Trophoblast cell (in vitro differentiated cells and primary cell): ENCODE results near the gene NUP210.

ENCODE experiments used
- DNase-seq, 2 donors: peaks; one replicate each; pipeline ENCODE4 v3.0.0-alpha.2; 2016
- H2AFZ ChIP-seq: 2 replicates; pipeline ENCODE4 v1.6.1; 2013; ENCODE audit warnings: low read length, moderate library complexity, mild to moderate bottlenecking; ENCODE audit not compliant: insufficient read depth, poor library complexity
- H2AK5ac ChIP-seq: 2 replicates; pipeline ENCODE4 v1.6.1; 2013; ENCODE audit warnings: mild to moderate bottlenecking, low read length
- H2BK120ac ChIP-seq: 2 replicates; pipeline ENCODE4 v1.6.1; 2013; ENCODE audit warnings: low read length, mild to moderate bottlenecking, moderate library complexity; ENCODE audit not compliant: insufficient read depth, poor library complexity
- H2BK12ac ChIP-seq: 2 replicates; pipeline ENCODE4 v1.6.1; 2013; ENCODE audit warnings: mild to moderate bottlenecking, low read length, moderate library complexity
- H2BK5ac ChIP-seq: 2 replicates; pipeline ENCODE4 v1.6.1; 2013; ENCODE audit warnings: low read length, low read depth, moderate library complexity, mild to moderate bottlenecking; ENCODE audit not compliant: poor library complexity
- H3K14ac ChIP-seq: 2 replicates; pipeline ENCODE4 v1.6.1; 2013; ENCODE audit warnings: mild to moderate bottlenecking, low read length
- H3K18ac ChIP-seq: 2 replicates; pipeline ENCODE4 v1.6.1; 2013; ENCODE audit warnings: mild to moderate bottlenecking, low read length
- H3K23ac ChIP-seq: 2 replicates; pipeline ENCODE4 v1.6.1; 2013; ENCODE audit warnings: low read length
- H3K27ac ChIP-seq: 2 replicates; pipeline ENCODE4 v1.5.1; 2013; ENCODE audit warnings: low read depth, mild to moderate bottlenecking, inconsistent platforms, low read length, moderate library complexity
- H3K27me3 ChIP-seq: 2 replicates; pipeline ENCODE4 v1.6.1; 2013; ENCODE audit warnings: inconsistent platforms, mild to moderate bottlenecking, low read length, moderate library complexity; ENCODE audit not compliant: insufficient read depth
- H3K36me3 ChIP-seq, 2 experiments: 1 replicate in 1 of 2; 2 replicates in 1 of 2; pipeline ENCODE4 v1.6.1; 2013; ENCODE audit warnings: low read length in 2 of 2, mild to moderate bottlenecking in 2 of 2, moderate library complexity in 1 of 2; ENCODE audit not compliant: insufficient read depth in 2 of 2, control insufficient read depth in 1 of 2
- H3K4ac ChIP-seq: 2 replicates; pipeline ENCODE4 v1.6.1; 2013; ENCODE audit warnings: low read depth, mild to moderate bottlenecking, low read length, moderate library complexity
- H3K4me1 ChIP-seq, 2 experiments: 1 replicate in 1 of 2; 2 replicates in 1 of 2; pipeline ENCODE4 v1.6.1; 2013; ENCODE audit warnings: low read length in 2 of 2, mild to moderate bottlenecking in 2 of 2, moderate library complexity in 1 of 2; ENCODE audit not compliant: insufficient read depth in 2 of 2, control insufficient read depth in 1 of 2
- H3K4me2 ChIP-seq: 2 replicates; pipeline ENCODE4 v1.6.1; 2013; ENCODE audit warnings: inconsistent platforms, mild to moderate bottlenecking, low read length, moderate library complexity
- H3K4me3 ChIP-seq: 2 replicates; pipeline ENCODE4 v1.5.1; 2013; ENCODE audit warnings: mild to moderate bottlenecking, low read depth, low read length, inconsistent platforms
- H3K79me1 ChIP-seq: one replicate; pipeline ENCODE4 v1.6.1; 2013; ENCODE audit warnings: low read length
- H3K79me2 ChIP-seq: 2 replicates; pipeline ENCODE4 v1.6.1; 2013; ENCODE audit warnings: low read length, mild to moderate bottlenecking; ENCODE audit not compliant: control insufficient read depth, insufficient read depth, poor library complexity
- H3K9ac ChIP-seq: 2 replicates; pipeline ENCODE4 v1.6.1; 2013; ENCODE audit warnings: mild to moderate bottlenecking, low read length
- H3K9me3 ChIP-seq: 2 replicates; pipeline ENCODE4 v1.6.1; 2013; ENCODE audit warnings: low read depth, mild to moderate bottlenecking, control low read depth, inconsistent platforms, low read length; ENCODE audit not compliant: insufficient read depth
- H4K12ac ChIP-seq: 2 replicates; pipeline ENCODE4 v1.6.1; 2013; ENCODE audit warnings: low read depth, mild to moderate bottlenecking, low read length, moderate library complexity
- H4K8ac ChIP-seq: 2 replicates; pipeline ENCODE4 v1.6.1; 2013; ENCODE audit warnings: low read depth, mild to moderate bottlenecking, low read length, moderate library complexity
- H4K91ac ChIP-seq: one replicate; pipeline ENCODE4 v1.6.1; 2013; ENCODE audit warnings: low read depth, mild to moderate bottlenecking, low read length, moderate library complexity
- WGBS: extraction: QIAGEN DNeasy Blood & Tissue Kit; methylation state at CpG from one replicate; pipeline ENCODE4 v1.1.7; 2013; ENCODE audit warnings: missing lambda C conversion rate; ENCODE audit not compliant: insufficient read length, insufficient coverage; ENCODE audit errors: extremely low coverage; 5-methylcytosine and 5-hydroxymethylcytosine counted together

Gene NUP210

GRCh38 chr3:13287833-13288232 is 132.3 kb downstream of the NUP210 start:
- H3K9ac ChIP-seq, result no peak overlapping the region
- no peak overlapping the region for H4K8ac ChIP-seq
- no peak overlapping the region for H2AFZ ChIP-seq
- H3K79me2 ChIP-seq, result no peaks in the 10 kb centered on the region
- H4K91ac ChIP-seq, result no peak overlapping the region
- no peak overlapping the region for H3K14ac ChIP-seq
- H3K36me3 ChIP-seq, result no peaks in the 10 kb centered on the region
- peaks cover 10% of the 10 kb centered on the region for H3K9me3 ChIP-seq
- no peak overlapping the region for H3K27ac ChIP-seq
- H2BK120ac ChIP-seq, result no peak overlapping the region
- no peaks in the 10 kb centered on the region for H3K79me1 ChIP-seq
- no peaks in the 10 kb centered on the region for H3K4me1 ChIP-seq
- H3K4ac ChIP-seq, result no peak overlapping the region
- H4K12ac ChIP-seq, result no peak overlapping the region
- no peak overlapping the region for H3K18ac ChIP-seq
- no peak overlapping the region for H2BK12ac ChIP-seq
- no peak for DNase-seq
- H2AK5ac ChIP-seq, result no peak overlapping the region
- no peak overlapping the region for H3K23ac ChIP-seq
- no peak overlapping the region for H3K4me2 ChIP-seq
- peaks cover 12% of the 10 kb centered on the region for H3K27me3 ChIP-seq
- WGBS, result no CpG with 5 or more reads among the region's 4 CpGs
- H2BK5ac ChIP-seq, result no peak overlapping the region
- H3K4me3 ChIP-seq, result no peak overlapping the region

- no peak overlapping the region for H2AK5ac ChIP-seq
- H3K23ac ChIP-seq, result no peak overlapping the region
- H3K36me3 ChIP-seq, result no peaks in the 10 kb centered on the region
- H2BK5ac ChIP-seq, result no peak overlapping the region
- H2BK120ac ChIP-seq, result no peak overlapping the region
- no peak overlapping the region for H4K8ac ChIP-seq
- WGBS, result no CpG with 5 or more reads among the region's 2 CpGs
- peaks cover 0 to 6% of the 10 kb centered on the region in 2 experiments for H3K4me1 ChIP-seq
- no peak overlapping the region for H3K27ac ChIP-seq
- no peak overlapping the region for H3K4ac ChIP-seq
- H3K9me3 ChIP-seq, result peaks cover 10% of the 10 kb centered on the region
- H2BK12ac ChIP-seq, result no peak overlapping the region
- no peak overlapping the region for H3K18ac ChIP-seq
- no peak overlapping the region for H3K9ac ChIP-seq
- no peak overlapping the region for H3K4me2 ChIP-seq
- H2AFZ ChIP-seq, result no peak overlapping the region
- no peak for DNase-seq
- no peaks in the 10 kb centered on the region for H3K79me2 ChIP-seq
- peaks cover 21% of the 10 kb centered on the region for H3K27me3 ChIP-seq
- H4K12ac ChIP-seq, result no peak overlapping the region
- no peak overlapping the region for H3K14ac ChIP-seq
- no peaks in the 10 kb centered on the region for H3K79me1 ChIP-seq
- H3K4me3 ChIP-seq, result no peak overlapping the region
- H4K91ac ChIP-seq, result no peak overlapping the region
Observed at GRCh38 chr3:13286873-13287272, 133.2 kb downstream of the NUP210 start.

- H3K9me3 ChIP-seq, result peaks cover 12% of the 10 kb centered on the region
- peaks cover 3% of the 10 kb centered on the region for H3K79me1 ChIP-seq
- no peaks in the 10 kb centered on the region for H3K79me2 ChIP-seq
- DNase-seq, result no peak
- H4K12ac ChIP-seq, result no peak overlapping the region
- no peak overlapping the region for H4K8ac ChIP-seq
- H3K23ac ChIP-seq, result no peak overlapping the region
- H2BK120ac ChIP-seq, result no peak overlapping the region
- no peak overlapping the region for H3K4ac ChIP-seq
- no peak overlapping the region for H3K9ac ChIP-seq
- no peak overlapping the region for H2AFZ ChIP-seq
- H4K91ac ChIP-seq, result no peak overlapping the region
- no peak overlapping the region for H2BK5ac ChIP-seq
- H3K27me3 ChIP-seq, result peaks cover 31% of the 10 kb centered on the region
- H3K4me1 ChIP-seq, result peaks cover 6 to 10% of the 10 kb centered on the region in 2 experiments
- no peak overlapping the region for H3K4me2 ChIP-seq
- H2BK12ac ChIP-seq, result no peak overlapping the region
- no peak overlapping the region for H2AK5ac ChIP-seq
- no CpG with 5 or more reads among the region's 11 CpGs for WGBS
- H3K14ac ChIP-seq, result no peak overlapping the region
- H3K36me3 ChIP-seq, result no peaks in the 10 kb centered on the region
- H3K4me3 ChIP-seq, result no peak overlapping the region
- no peak overlapping the region for H3K18ac ChIP-seq
- H3K27ac ChIP-seq, result no peak overlapping the region
Observed at GRCh38 chr3:13285007-13285567, 135.0 kb downstream of the NUP210 start.

GRCh38 chr3:13283877-13284264 is 136.3 kb downstream of the NUP210 start:
- no peak overlapping the region for H2BK12ac ChIP-seq
- H3K9me3 ChIP-seq, result peaks cover 12% of the 10 kb centered on the region
- H3K18ac ChIP-seq, result no peak overlapping the region
- H4K12ac ChIP-seq, result no peak overlapping the region
- peaks cover 6 to 10% of the 10 kb centered on the region in 2 experiments for H3K4me1 ChIP-seq
- no peak overlapping the region for H4K91ac ChIP-seq
- no peak overlapping the region for H3K4me2 ChIP-seq
- no peaks in the 10 kb centered on the region for H3K79me2 ChIP-seq
- peaks cover 3% of the 10 kb centered on the region for H3K79me1 ChIP-seq
- no peak overlapping the region for H2BK120ac ChIP-seq
- H3K4me3 ChIP-seq, result no peak overlapping the region
- no peak for DNase-seq
- no CpG with 5 or more reads among the region's 1 CpG for WGBS
- H3K9ac ChIP-seq, result no peak overlapping the region
- no peaks in the 10 kb centered on the region for H3K36me3 ChIP-seq
- H2BK5ac ChIP-seq, result no peak overlapping the region
- no peak overlapping the region for H4K8ac ChIP-seq
- H3K27ac ChIP-seq, result no peak overlapping the region
- peaks cover 31% of the 10 kb centered on the region for H3K27me3 ChIP-seq
- H3K23ac ChIP-seq, result no peak overlapping the region
- no peak overlapping the region for H2AK5ac ChIP-seq
- H2AFZ ChIP-seq, result no peak overlapping the region
- H3K14ac ChIP-seq, result no peak overlapping the region
- no peak overlapping the region for H3K4ac ChIP-seq
